CD1c-positive myeloid dendritic cell (primary cell): ENCODE results near the gene RASGRF2.

Experiments
- DNase-seq: peaks from one replicate; pipeline ENCODE4 v3.0.0-alpha.2; 2016; ENCODE audit errors: extremely low spot score

The RASGRF2 gene

DNA sequence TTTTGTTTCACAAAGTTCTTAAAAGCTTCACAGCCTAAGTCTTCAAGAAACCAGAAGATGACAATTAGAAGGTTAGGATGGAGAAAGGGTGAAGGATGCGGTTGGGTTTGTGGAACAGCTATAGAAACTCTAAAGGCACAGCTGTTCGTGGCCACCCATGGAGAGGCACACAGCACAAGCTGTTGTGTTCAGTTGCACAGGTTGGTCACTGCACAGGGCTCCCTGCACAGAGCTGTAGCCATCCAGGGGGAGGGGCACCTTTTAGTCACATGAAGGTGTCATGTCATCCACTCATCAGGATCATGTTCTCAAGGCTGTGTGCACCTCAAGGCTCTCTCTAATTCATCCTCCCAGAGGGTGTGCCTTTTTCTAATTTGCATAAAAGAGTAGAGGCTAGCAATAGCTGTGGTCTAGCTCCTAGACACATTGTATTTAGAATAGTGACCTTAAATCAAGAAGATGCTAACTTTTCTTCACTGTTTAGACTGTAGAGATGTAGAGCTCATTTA, 5.0 kb upstream of the RASGRF2 start:
- DNase-seq = no peak

DNA sequence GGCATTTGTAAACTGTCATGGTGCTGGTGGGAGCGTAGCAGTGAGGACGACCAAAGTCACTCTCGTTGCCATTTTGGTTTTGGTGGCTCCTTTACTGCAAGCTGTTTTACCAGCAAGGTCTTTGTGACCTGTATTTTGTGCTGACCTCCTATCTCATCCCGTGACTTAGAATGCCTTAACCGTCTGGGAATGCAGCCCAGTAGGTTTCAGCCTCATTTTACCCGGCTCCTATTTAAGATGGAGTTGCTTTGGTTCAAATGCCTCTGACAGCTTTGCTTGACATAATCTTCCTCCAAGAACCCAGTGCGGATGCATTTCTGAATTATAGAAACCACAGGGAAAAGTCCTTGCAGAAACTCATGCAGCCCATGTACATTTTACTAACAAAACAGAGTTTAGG, 3.9 kb upstream of the RASGRF2 start:
- no peak for DNase-seq

DNA sequence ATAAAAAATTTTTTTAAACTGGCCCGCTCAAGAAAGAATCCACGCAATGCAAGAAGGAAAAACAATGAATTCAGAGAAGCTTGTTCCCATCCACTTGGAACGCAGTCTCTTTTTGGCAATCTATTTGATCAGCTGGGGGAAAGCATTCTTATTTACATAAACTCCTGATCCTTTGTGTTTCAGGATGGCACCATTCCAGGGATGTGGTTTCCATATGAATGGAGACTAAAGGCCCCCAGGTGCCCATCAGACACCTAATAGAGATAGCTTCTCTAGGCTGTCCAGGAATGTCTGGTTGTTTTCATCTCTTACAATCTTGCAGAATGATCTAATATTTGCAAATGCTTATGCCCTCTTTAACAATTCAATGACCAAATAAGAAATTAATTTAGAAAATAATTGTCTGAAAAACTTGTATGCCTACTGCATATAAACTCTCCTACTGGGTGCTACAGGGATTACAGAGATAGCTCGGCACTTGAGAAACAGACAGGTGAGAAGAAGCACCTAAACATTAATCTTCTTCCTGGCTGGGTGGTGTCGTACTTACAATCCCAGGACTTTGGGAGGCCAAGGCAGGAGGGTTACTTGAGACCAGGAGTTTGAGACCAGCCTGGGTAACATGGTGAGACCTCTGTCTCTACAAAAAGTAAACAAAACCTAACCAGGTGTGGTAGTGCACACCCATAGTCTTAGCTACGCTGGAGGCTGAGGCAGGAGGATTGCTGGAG, 3.0 kb upstream of the RASGRF2 start:
- no peak for DNase-seq

DNA sequence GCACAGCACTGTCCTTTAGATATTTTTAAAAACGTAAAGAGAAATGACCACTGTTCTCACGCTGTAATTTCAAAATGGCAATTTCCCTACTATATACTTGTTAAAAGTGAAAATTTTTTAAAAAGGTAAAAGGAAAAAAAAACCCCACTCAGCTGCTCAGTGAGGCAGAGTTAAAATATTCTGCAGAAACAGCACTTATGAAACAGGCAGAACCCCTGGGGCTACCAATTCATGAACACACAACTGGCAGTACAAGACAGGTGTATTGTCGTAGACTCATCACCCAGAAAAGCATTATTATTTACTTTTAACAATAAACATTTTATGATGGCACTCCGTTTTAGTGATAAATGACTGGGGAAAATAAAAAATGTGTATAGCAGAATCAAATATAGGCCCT, 1.5 kb upstream of the RASGRF2 start:
- no peak for DNase-seq

DNA sequence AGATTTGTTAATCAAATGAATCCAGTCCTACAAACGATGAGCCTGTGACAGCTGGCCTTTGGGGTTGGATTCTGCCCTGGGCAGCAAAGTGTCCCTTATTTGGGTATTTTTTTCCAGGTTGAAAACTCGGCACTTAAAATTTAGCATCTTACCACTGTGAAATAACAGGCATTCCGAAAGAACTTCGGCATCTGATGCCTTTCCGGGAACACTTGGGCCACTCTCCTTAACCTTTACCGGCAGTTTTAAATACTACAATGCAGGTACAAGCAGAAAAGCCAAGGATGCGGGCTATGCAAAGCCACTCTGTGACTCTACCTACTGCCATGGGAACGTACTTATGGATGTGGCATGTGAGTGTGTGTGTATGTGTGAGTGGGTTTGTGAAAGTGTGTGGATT, 1.0 kb upstream of the RASGRF2 start:
- no peak for DNase-seq

DNA sequence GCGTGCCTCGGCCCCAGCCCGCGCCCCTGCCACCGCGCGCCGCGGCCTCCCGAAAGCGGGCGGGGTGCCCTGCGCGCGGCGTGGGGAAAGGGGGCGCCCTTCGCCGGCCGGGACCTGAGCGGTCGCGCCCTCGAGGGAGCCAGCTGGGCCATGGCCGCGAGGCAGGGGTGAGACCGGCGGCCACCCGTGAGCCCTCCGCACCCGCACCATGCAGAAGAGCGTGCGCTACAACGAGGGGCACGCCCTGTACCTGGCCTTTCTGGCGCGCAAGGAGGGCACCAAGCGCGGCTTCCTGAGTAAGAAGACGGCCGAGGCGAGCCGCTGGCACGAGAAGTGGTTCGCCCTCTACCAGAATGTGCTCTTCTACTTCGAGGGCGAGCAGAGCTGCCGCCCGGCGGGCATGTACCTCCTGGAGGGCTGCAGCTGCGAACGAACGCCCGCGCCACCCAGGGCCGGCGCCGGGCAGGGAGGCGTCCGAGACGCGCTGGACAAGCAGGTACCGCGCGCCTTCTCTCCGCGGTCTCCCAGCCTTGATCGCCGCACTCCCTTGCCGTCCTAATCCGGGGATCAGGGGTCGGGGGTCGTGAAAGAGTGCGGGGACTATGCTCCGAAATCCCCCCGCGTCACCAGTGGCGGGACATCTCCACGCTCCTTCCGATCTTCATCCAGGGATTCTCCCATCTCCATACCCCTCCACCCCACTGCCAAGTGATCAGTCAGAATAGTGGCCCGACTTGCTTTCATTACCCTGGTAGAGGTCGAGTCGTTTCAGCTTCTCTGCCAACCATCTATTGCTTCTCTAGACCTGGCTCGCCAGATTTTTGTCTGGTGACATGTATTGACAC, 590 bp downstream of the RASGRF2 start:
- DNase-seq = no peak

DNA sequence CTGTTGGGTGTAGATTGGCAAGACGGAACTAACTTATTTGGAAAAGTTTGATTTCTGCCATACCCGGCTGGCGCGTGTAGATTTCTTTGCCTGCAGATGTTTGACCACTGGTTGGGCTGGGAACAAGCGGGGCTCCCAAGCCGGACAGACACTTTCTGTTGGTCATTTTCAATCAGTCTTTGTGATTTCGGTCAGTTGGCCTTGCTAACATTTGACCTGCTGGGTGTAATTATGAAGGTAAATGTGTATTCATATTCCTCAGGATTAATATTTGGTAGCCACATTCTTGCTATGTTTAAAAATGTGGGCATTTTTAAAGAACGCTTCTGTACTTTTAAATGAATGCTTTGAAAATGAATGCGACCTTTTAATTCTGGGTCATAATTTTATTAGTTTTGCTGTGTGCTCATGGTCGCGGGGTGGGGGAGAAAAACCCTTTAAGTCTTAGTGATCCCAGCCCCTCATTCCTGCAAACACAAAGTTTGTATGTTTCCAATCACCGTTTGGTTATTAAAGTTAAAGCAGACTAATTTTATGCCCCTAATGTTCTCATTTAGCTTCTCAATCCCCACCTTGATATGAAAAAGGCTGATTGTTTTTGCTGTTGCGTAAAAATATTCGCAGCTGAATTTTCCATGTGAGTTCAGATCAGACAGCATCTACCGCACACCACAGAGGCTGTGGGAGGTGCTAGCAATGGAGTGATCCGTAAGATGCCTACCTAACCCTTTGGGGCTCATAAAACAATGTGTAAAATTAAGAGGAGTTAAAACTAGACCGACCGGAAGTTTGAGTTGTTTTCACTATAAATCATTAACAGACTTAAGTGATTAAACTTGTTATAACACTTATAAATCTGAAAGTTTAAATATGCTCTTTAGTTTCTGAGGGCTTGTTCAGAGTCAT, 1.5 kb downstream of the RASGRF2 start:
- no peak for DNase-seq

DNA sequence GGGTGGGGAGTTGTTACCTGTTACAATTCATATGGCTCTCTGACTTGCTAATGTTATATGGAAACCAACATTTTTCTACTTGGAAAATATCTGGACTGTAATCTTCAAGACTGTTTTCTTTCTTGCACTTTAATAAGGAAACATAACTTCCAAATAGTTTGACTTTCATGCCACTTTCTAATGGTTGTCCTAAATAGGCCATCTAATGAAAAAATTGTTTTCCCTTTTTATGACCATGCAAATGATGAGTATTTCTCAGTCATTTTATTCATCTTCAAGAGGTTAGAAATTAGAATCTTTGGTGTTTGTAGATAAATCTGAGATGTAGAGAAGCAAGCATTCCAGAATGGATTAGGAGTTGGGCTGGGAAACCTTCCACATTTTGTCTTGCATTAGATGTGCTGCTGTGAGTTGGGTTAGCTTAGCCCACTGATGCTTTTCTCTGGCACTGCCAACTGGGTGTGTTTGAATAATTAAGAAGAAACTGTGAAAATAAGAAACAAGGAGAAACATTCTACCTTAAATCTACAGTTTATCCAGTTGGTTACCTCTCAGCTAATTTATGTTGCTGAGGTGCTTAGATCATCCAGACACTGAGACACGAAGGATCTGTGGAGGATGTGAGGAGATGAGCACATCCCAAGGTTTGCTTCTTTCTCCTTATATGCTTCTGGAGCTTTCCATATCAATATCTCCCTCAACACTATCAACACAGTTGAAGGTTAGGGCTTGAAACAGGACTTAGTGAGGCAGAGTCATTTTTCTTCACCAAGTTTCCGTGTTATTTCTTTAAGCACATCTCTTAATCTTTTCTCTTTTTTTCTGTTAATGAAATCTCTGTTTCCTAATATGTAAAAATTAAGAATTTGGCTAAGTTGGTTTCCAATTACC, 2.7 kb downstream of the RASGRF2 start:
- no peak for DNase-seq

DNA sequence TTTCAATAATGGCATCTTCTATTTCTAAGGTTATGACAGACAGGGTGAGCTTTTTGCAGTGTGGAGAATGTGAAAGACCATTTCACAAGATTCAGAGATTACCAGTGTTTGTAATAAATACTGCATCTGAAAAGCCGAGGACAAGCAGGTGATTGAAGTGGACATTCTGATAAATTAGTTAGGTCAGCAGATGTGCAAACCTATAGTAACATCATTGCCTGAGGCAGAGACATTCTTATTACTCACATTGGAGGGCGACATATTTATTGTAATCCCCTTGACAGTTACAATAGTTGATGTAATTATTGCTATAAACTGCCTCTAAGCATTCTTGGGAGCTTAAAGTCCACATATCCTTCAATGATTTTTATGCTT, 3.3 kb downstream of the RASGRF2 start:
- no peak for DNase-seq

DNA sequence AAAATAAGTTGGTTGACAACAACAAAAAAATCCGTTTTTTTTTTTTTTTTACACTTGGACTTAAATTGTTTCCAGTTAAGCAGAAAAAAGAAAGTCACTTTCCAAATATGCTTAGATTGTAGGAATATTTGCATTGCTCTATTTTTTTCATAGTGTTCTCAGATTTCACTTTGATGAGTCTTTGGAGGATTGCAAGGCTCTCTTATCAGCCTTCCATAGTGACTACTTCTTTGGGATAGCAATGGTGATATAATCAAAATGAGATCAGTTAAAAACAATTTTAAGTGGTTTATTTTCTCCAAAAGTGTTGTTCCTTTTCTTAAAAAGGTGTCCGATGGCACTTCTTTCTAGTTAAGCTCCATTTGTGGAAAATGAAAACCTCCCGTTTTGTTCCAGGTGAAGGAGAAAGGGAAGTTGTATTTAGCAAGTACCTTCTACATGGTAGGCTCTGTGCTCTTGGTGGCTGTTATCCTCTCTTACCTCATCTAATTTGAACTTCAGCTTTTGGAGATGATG, 3.9 kb downstream of the RASGRF2 start:
- no peak for DNase-seq

DNA sequence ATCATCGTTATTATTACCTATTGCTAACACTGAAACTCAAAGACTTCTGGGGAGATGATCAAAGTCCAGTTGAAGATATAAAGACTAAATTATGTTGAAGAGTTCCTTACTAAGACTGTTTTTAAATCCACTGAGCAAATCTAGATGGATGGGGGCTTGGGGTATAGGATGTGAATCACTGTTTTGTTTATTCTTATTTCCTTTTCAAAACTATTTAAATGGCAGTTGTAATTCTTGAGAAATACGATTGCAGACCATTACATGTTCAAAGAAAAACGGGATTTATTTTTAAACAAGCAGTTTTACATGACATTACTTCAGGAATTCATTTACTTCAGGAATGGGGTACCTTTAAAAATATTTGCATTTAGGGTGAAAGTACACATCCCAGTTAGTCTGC, 4.3 kb downstream of the RASGRF2 start:
- no peak for DNase-seq

DNA sequence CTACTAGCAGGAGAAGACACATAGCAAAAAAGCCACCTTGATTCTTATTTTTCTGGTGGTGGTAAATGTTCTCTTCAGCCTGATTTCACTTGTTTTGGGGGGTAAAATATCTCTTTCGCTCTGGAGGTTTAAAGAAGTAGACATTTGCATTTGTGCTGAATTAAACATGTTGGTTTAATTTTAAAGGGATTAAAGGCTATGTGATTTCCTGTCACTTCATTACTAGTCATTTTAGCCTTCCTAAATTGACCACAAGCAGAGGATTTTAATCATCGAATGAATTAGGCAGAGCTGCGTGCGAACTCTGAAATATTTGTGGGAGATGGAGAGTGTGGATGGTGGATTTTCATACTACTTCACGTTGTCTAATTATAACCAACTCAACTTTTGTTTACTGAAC, 4.8 kb downstream of the RASGRF2 start:
- no peak for DNase-seq

DNA sequence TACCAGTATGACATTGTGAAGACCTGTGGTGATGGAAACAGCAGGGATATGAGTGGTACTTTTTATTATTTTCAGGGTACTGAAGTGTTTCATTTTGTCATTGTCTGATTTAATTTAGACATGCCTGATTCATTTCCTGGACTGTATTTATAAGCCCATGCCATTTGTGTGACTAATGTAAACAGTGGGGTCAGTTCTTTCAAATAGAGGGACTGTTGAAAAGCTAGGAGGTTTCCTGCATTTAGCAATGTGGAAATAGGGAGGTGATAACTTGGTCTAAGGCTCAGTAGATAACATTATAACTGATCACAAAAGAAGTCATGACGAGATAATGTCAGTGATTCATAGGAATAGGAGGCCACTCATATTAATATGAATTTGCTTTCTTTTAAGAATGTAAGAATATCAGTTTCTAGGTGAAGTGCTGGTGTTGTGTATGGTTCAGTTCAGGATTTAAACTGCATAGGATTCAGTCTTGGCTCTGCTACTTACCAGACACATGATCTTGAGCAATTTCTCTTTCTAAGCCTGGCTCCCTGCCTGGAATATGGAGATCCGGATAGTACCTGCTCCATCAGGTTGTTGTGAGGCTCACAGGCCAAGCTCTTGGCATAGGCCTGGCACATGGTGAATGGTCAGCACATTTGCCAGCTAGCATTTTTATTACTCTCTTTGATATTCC, 7.5 kb downstream of the RASGRF2 start:
- DNase-seq = no peak

DNA sequence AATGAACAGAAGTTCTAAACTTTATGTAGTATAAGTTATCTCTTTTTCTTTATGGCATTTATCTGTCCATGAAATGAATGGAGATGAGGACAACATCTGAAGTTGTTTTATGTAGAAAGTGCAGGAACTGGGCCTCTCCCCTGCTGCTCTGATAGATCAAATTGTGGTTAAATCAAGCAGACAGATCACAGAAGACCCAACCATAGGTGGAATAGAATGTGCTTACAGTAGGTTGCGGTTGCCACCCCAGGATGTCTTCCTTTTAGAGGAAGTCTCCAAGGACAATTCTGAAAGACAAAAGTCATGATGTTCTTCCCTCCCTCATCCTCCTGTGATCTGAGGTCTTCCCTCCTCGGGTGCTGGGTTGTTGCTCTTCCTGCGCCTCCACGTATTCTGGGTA, 12.9 kb downstream of the RASGRF2 start:
- DNase-seq = no peak

DNA sequence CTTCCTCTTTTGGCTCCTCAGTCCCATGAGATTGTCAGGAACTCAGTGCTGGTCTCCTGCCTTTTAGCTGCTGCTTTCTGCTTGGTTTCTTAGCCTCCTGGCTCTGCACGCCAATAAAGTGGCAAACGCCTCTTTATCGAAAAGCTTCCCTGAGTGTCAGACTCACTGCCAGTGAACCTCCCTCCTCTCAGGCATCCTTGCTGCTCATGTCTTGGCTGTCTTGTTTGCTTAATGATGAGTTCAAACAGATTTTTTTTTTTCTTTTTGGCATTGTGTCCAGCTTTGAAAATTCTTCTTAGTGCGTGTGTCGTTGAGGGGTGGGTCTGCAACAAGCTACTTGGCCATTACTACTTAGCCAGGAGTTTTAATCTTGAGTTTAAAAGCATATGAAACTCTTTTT, 14.9 kb downstream of the RASGRF2 start:
- no peak for DNase-seq

DNA sequence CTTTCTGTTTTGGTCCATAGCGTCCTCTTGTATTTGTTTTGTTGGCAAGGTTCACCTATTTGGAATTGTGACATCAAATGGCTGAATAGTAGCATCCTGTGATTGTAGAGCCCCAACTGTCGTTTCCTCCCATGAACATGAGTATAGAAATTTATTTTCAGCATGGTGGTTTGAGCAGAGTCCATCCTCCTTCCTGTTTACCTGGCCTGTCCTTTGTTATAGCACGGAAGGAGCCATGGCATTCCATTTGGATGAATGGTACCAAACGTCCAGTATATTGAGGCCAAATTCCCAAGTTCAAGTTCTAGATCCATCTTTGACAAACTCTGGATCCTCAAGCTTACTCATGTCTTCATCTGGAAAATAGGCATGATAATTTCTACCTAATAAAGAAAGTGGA, 16.8 kb downstream of the RASGRF2 start:
- no peak for DNase-seq

DNA sequence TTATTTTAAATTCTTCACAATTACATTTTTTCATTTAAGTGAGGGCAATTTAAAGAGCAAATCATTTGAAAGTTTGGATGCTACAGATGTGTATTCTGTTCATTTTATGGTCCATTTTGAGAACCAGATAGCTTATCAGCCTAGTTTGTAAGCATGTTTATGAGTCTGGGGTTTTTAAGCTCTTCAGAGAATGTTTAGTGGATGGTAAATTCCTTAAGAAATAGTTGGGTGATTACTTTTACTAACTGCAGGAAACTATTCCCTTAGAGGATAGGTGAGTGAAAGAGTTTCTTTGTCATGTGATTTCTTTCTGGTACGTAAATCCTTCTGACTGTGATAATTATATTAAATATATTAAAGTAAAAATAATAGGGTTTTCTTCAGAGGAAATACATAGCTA, 17.6 kb downstream of the RASGRF2 start:
- no peak for DNase-seq

DNA sequence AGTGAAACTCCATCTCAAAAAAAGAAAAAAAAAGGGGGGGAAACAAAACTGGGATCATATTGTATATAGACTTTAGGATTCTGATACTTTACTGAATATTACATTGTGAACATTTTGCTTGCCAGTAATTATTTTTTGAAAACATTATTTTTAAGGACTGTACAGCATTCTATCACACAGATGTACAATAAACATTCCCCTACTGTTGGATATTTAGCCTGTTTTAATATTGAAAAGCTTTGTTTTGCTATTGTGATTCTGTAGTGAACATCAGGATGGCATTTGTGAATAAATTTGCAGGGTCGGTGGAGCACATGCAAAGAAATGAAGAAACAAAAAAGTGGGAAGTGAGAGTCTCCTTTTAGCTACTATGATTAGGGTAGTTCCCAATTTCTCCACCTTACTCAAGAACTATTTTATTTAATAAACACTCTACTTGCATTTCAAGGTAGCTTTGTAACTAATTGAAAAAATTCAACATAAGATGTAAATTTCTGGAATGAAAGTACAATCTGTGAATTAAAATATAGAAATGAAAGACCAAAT, 18.7 kb downstream of the RASGRF2 start:
- DNase-seq = peak; percentile 20

DNA sequence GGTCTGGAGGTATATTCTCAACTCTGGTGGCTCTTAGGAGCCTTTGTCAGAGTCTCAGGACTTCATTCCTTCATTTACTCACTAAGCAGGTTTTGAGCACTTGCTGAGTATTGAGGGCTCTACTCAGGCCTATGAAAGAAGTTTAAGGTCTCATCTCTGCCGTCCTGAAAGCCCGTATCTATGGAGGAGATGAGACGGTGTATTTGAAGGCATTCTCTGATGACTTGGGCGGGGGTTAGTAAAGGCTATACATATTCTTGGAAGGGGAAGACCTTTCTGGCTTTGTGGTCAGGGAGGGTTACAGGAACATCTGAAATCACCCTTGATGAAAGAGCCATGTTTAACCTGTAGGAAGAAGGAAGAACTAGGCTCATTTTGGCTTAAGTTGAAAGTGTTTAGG, 21.9 kb downstream of the RASGRF2 start:
- DNase-seq = no peak

DNA sequence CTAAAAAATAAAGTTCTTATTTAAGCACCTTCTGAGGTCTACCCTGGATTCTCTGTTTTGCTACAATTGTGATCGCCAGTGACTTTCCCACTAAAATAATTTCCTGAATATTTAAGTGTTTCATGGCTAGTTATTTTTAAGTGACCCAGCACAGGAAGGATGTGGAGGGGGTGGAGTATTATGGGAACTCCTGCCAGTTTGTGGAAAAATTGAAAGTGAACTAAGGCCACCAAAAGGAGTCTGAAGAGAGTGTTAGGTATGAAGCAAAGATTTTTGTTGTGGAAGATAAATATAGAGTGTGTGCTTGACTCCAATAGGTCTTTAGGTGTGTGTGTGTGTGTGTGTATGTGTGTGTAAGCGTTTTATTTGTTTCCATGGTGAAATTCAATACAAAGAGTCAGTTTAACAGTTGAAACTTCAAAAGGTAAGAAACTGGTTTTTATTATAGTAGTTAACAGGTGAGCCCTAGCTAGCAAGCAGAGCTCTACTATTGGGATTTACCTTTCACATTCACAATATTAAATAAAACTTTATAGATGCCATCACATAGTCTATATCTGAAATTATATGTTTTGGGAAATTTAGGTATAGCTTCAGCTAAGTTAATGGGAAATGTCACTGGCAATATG, 25.6 kb downstream of the RASGRF2 start:
- DNase-seq = no peak
